AG09319 (cell line): Measurements from ENCODE around the gene MAP3K21.

ENCODE experiments used
- DNase-seq: peaks from one replicate; pipeline ENCODE4 v3.0.0-alpha.2; 2010; ENCODE audit warnings: low read depth; ENCODE audit errors: extremely low read depth
- TF ChIP-seq, protein P1 (sequence below): IDR thresholded peaks from 2 replicates; pipeline ENCODE4 v1.5.1; 2011; ENCODE audit warnings: low read depth, mild to moderate bottlenecking, inconsistent platforms, low read length, moderate library complexity

The MAP3K21 gene

GRCh38 chr1:233368106-233368788 lies 40.7 kb downstream of the MAP3K21 start:
- peak; percentile 5 for DNase-seq
- TF ChIP-seq, protein P1, sequence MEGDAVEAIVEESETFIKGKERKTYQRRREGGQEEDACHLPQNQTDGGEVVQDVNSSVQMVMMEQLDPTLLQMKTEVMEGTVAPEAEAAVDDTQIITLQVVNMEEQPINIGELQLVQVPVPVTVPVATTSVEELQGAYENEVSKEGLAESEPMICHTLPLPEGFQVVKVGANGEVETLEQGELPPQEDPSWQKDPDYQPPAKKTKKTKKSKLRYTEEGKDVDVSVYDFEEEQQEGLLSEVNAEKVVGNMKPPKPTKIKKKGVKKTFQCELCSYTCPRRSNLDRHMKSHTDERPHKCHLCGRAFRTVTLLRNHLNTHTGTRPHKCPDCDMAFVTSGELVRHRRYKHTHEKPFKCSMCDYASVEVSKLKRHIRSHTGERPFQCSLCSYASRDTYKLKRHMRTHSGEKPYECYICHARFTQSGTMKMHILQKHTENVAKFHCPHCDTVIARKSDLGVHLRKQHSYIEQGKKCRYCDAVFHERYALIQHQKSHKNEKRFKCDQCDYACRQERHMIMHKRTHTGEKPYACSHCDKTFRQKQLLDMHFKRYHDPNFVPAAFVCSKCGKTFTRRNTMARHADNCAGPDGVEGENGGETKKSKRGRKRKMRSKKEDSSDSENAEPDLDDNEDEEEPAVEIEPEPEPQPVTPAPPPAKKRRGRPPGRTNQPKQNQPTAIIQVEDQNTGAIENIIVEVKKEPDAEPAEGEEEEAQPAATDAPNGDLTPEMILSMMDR: no peak

GRCh38 chr1:233368789-233369130 lies 41.2 kb downstream of the MAP3K21 start:
- DNase-seq: no peak
- TF ChIP-seq, protein P1: no peak

DNA sequence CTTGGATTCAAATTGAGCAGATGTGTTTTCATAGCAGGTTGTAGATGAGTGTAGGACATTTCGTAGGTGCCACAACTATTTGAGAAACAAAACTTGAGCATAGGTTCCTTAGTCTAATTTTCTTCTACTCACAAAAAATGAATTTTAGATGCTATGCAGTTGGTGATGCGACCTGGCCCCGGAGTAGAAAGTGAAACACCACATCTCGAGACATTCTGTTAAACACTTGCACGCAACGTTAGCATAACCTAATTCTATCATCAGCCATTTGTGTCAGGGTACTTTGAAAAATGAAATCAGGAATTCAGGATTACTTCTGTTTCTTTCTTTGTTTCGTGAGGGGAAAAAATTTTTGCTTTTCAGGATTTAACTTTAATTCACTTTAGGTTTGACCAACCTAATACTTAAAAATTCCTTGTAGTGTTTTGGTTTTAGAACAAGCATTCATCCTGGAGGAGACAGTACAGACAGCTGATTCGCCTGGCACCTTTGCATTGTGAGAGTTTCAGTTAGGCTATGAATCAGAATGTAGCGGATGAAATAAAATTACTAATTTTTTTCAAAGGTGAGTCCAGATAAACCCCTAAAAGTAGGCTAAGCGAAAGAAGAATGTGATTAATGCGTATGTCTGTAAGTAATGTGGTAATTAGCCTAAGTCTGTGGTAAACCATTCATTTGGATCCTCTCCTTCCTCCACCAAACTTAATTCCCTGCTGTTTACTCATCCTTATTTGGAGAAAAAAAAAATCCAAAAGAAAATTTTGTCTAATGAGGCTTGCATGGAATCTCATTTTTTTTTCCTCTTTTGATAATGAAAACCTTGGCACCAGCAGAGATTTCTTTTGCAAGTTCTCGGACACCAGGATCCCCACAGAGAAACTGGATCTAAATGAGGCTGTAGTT lies 44.9 kb downstream of the MAP3K21 start:
- no peak for DNase-seq
- TF ChIP-seq, protein P1: no peak

- TF ChIP-seq, protein P1: no peak
- no peak for DNase-seq
These were observed 45.7 kb downstream of the MAP3K21 start for GRCh38 chr1:233373226-233373625.

DNA sequence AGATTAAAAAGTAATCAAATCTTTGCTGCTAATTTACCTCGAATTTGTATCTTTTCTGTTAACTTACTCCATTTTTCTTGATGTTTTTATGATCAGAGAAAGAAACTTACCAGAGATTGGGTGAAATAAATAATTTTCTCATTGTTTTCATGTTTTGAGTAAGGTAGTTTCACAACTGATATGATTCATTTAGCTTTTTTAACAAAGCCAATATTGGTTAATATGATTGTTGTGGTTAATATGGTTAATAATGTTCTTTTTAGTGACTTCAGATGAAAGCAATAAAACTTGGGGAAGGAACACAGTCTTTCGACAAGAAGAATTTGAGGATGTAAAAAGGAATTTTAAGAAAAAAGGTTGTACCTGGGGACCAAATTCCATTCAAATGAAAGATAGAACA lies 48.1 kb downstream of the MAP3K21 start:
- no peak for DNase-seq
- TF ChIP-seq, protein P1: no peak

DNA sequence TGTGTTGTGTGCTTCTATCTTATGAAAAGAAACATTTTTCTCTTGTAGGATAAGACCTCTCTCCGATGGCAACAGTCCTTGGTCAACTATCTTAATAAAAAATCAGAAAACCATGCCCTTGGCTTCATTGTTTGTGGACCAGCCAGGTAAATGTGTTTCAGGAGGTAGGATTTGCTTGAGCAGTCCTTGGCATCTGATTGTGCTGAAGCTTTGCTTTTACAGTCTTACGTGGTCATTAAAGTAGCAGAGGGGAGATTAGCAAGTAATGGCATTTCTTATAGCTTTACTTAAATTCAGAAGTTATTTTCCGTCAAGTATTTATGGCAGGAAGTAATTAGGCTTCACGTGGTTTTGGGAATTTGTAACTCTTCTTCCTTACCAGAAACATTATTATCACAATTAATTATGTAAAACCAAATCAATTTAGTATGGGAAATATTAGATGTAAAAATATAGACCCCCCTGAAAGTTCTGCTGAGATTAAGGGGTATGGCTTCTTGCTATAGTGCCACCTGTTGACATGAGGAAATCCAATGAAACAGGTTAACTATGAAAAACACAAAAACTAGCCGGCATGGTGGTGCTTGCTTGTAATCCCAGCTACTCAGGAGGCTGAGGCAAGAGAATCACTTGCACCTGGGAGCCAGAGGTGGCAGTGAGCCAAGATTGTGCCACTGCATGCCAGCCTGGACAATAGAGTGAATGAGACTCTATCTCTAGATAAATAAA lies 49.0 kb downstream of the MAP3K21 start:
- no peak for DNase-seq
- TF ChIP-seq, protein P1: no peak

- no peak for DNase-seq
- TF ChIP-seq, protein P1: no peak
These were observed 52.4 kb downstream of the MAP3K21 start for GRCh38 chr1:233379869-233380438.
